NB4 (cell line): ENCODE results near the gene CFTR.

Experiments used
- DNase-seq: peaks from one replicate; pipeline ENCODE4 v3.0.0; 2010; ENCODE audit warnings: low read depth
- H3K4me3 ChIP-seq: one replicate; pipeline ENCODE4 v1.5.1; 2011; ENCODE audit warnings: mild to moderate bottlenecking, low read depth, low read length, moderate library complexity
- MYC ChIP-seq: IDR thresholded peaks from 2 replicates; pipeline ENCODE4 v1.6.1; 2011; ENCODE audit warnings: low read depth, low read length
- POLR2A ChIP-seq: IDR thresholded peaks from 2 replicates; pipeline ENCODE4 v1.6.1; 2011; ENCODE audit warnings: mild to moderate bottlenecking; ENCODE audit not compliant: insufficient read length; ENCODE audit errors: extremely low read depth
- TF ChIP-seq, protein P1 (sequence below): IDR thresholded peaks from one replicate; pipeline ENCODE4 v1.5.1; 2012; ENCODE audit warnings: low read depth, low read length
- TF ChIP-seq, protein P2 (sequence below): IDR thresholded peaks from 2 replicates; pipeline ENCODE4 v1.6.1; 2011; ENCODE audit warnings: low read depth, low read length

The CFTR gene

DNA sequence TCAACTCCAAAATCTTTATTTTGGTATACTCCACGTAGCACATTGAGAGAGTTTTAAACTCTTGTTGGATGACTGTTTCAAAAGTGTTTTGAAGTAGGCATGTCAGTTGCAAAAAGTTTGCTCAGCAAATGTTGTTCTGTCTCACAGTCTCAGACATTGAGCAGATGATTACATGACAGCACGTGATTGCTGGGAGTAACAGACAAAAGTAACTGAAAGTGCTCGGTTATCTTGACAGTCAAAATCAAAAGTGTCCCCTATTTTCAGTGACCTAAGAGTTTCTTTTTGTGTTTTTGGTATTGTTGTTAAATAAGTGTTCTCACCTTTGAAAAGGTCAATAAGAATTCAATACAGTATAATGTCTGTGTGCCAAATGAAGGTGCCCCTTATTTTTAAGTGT, 84.3 kb downstream of the CFTR start:
- no peak overlapping the region for H3K4me3 ChIP-seq
- DNase-seq: no peak
- TF ChIP-seq, protein P1, sequence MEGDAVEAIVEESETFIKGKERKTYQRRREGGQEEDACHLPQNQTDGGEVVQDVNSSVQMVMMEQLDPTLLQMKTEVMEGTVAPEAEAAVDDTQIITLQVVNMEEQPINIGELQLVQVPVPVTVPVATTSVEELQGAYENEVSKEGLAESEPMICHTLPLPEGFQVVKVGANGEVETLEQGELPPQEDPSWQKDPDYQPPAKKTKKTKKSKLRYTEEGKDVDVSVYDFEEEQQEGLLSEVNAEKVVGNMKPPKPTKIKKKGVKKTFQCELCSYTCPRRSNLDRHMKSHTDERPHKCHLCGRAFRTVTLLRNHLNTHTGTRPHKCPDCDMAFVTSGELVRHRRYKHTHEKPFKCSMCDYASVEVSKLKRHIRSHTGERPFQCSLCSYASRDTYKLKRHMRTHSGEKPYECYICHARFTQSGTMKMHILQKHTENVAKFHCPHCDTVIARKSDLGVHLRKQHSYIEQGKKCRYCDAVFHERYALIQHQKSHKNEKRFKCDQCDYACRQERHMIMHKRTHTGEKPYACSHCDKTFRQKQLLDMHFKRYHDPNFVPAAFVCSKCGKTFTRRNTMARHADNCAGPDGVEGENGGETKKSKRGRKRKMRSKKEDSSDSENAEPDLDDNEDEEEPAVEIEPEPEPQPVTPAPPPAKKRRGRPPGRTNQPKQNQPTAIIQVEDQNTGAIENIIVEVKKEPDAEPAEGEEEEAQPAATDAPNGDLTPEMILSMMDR: no peak
- TF ChIP-seq, protein P2, sequence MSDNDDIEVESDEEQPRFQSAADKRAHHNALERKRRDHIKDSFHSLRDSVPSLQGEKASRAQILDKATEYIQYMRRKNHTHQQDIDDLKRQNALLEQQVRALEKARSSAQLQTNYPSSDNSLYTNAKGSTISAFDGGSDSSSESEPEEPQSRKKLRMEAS: no peak
- TF ChIP-seq MYC (no peak), POLR2A (no peak)

DNA sequence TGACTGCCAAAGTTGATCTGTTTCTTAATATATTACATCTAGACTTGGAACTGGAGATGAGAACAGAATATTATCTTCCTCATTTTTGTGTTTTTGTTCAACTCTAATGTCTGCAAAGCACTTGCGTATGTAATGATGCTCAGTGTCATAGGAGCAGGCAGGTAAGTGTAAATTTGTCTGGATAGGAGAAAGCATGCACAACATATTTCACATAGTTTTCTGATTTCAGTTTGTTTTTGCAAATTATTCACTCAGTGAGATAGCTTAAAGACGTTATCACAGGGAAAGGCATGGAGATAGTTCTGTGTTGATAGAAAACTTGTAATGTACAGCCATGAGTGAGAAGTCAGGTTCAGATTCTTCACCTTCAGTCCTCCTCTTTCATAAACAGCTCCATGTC, 84.8 kb downstream of the CFTR start:
- DNase-seq: no peak
- H3K4me3 ChIP-seq: no peak overlapping the region
- no peak for TF ChIP-seq MYC
- TF ChIP-seq, protein P1: no peak
- TF ChIP-seq, protein P2: no peak
- no peak for TF ChIP-seq POLR2A

DNA sequence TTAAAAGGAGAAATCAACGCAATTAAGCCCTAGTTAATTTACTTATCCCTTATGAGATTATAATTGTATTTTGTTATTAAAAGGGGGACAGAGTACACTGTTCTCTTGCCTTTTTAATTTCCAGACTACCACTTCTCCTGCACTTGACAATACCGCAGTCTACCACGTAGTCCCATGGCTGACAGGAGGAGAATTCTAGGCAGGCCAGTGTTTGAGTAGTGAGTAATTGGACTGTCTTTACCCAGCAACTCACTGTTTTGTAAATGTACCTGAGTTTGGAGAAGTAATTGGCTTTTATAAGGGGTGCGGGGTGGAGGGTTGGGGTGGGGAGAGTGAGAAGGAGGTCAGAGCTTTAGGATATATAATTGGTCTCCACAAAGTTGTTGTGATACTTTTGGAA, 85.4 kb downstream of the CFTR start:
- no peak for TF ChIP-seq MYC
- TF ChIP-seq, protein P1: no peak
- no peak for DNase-seq

DNA sequence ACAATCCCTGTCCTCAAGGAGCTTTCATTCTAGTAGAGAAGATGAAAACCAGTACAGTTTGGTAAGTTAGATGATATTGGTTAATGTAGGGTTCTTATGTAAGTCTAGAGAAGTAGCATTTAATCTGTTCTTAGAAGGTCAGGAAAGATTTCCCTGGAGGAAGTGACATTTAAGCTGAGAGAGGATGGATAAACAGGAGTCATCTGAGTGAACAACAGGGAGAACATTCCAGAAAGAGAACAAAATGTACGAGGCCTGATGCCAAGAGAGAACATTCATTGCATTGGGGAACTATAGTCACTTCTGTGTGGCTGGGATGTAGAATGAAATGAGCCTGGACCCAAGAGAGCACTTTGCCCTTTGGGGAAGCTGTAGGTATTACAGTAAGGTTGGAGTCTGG, 88.0 kb downstream of the CFTR start:
- DNase-seq: no peak
- TF ChIP-seq POLR2A: no peak
- TF ChIP-seq, protein P1: no peak
- no peak for TF ChIP-seq MYC
- TF ChIP-seq, protein P2: no peak
- no peak overlapping the region for H3K4me3 ChIP-seq

More for the DNA sequence above, 85.4 kb downstream of the CFTR start:
- no peak overlapping the region for H3K4me3 ChIP-seq

DNA sequence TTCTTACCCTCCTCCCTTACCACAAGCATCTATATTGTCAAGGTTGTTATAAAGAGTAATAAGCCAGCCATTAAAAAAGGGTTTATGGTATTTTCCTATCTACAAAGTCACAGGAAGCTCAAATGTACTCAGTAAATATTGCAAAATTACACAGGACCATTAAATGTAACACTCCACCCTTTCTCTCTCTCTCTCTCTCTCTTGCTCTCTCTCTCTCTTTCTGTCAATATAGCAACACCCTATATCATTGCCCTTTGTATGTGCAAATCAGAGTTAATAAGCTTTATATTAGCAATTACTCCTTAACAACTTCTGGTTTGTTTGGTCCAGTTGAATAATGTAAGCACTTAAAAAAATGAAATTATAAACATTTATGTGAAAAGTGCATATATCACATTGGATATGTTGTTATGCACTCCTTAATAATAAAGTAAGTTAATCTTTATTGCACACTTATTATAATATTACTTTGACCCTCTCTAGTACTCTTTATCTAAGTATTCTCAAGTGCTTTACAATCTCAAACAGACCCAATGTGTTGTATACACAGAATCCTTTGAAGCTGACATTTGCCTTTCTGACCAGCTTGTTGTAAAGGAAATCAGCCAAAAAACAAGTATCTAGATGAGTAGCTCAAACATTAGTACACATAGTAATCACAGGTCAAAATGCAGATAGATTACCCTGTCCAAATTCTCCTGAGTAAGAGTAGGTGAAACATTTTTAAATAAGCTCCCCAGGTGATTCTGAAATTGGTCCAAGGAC, 93.2 kb downstream of the CFTR start:
- TF ChIP-seq MYC (no peak), POLR2A (no peak)
- TF ChIP-seq, protein P2: no peak
- TF ChIP-seq, protein P1: no peak

More for the DNA sequence above, 93.2 kb downstream of the CFTR start:
- no peak for DNase-seq
- no peak overlapping the region for H3K4me3 ChIP-seq
